Measurements from ENCODE around the gene DHX57. TPM values are rescaled to one million over a fixed set of nuclear protein-coding genes. Genes with fewer than 3 reads are reported as not detected.

Gene DHX57
- total RNA-seq, 1 experiment from 2014 or later = 20.8 TPM

- H3K9me3 ChIP-seq (ENCODE audit: insufficient read depth, low read depth) = no peaks in the 10 kb centered on the region
- TF ChIP-seq, protein P1, sequence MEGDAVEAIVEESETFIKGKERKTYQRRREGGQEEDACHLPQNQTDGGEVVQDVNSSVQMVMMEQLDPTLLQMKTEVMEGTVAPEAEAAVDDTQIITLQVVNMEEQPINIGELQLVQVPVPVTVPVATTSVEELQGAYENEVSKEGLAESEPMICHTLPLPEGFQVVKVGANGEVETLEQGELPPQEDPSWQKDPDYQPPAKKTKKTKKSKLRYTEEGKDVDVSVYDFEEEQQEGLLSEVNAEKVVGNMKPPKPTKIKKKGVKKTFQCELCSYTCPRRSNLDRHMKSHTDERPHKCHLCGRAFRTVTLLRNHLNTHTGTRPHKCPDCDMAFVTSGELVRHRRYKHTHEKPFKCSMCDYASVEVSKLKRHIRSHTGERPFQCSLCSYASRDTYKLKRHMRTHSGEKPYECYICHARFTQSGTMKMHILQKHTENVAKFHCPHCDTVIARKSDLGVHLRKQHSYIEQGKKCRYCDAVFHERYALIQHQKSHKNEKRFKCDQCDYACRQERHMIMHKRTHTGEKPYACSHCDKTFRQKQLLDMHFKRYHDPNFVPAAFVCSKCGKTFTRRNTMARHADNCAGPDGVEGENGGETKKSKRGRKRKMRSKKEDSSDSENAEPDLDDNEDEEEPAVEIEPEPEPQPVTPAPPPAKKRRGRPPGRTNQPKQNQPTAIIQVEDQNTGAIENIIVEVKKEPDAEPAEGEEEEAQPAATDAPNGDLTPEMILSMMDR (conservative IDR thresholded peaks at IDR 0.05) = no peak
- TF ChIP-seq EZH2 (IDR thresholded peaks at IDR 0.05; ENCODE audit: low read depth) = no peak
- no peak overlapping the region for H3K4me3 ChIP-seq
- ChIA-PET POLR2A (ENCODE audit: unreplicated experiment) (no interaction called here), CTCF (no interaction called here)
- no peak overlapping the region for H3K4me2 ChIP-seq
- H3K27ac ChIP-seq = no peak overlapping the region
- H3K9me2 ChIP-seq (ENCODE audit: insufficient read depth) = no peaks in the 10 kb centered on the region
- BruUV-seq (replicated peaks) = no TSS peak
- no peaks in the 10 kb centered on the region for H3K27me3 ChIP-seq (ENCODE audit: insufficient read depth, low read depth)
- intact Hi-C loops (cut with micrococcal nuclease; ENCODE audit: unreplicated experiment) = no loop called here
- DNase-seq = no peak
- H4K20me1 ChIP-seq (ENCODE audit: insufficient read depth) = no peaks in the 10 kb centered on the region
- H3K36me3 ChIP-seq (ENCODE audit: low read depth) = no peaks in the 10 kb centered on the region
- H2AFZ ChIP-seq = no peak overlapping the region
- H3K4me1 ChIP-seq (replicated peaks; ENCODE audit: insufficient read depth) = no peaks in the 10 kb centered on the region
- H3K79me2 ChIP-seq (ENCODE audit: low read depth) = no peaks in the 10 kb centered on the region
- H3F3A ChIP-seq (ENCODE audit: insufficient read depth, low read depth) = no peaks in the 10 kb centered on the region
These were observed 13.3 kb upstream of the DHX57 start for GRCh38 chr2:38889045-38889444.

DNA sequence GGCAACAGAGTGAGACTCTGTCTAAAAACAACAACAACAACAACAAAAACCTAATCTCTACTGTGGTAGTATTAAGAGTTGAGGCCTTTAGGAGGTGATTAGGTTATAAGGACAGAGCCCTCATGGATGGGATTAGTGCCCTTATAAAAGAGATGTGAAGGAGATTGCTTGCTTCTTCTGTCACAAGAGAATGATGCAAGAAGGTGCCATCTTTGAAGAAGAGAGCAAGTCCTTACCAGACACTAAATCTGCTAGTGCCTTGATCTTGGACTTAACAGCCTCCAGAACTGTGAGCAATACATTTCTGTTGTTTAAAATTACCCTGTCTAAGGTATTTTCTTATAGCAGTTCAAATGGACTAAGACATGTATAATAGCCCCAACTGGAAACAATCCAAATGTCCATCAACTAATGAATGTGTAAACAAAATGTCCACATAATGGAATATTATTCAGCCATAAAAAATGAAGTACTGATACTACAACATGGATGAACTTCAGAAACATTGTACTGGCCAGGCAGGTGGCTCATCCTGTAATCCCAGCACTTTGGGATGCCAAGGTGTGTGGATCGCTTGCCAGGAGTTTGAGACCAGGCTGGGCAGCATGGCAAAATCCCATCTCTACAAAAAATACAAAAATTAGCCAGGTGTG, 12.3 kb upstream of the DHX57 start:
- intact Hi-C loops (cut with micrococcal nuclease; ENCODE audit: unreplicated experiment) = no loop called here
- no peaks in the 10 kb centered on the region for H3F3A ChIP-seq (ENCODE audit: insufficient read depth, low read depth)
- H3K79me2 ChIP-seq (ENCODE audit: low read depth) = no peaks in the 10 kb centered on the region
- ChIA-PET POLR2A (ENCODE audit: unreplicated experiment) (no interaction called here), CTCF (no interaction called here)
- H3K27ac ChIP-seq = no peak overlapping the region
- BruUV-seq (replicated peaks) = no TSS peak
- no peaks in the 10 kb centered on the region for H3K4me1 ChIP-seq (replicated peaks; ENCODE audit: insufficient read depth)
- DNase-seq = no peak
- H3K9me3 ChIP-seq (ENCODE audit: insufficient read depth, low read depth) = no peaks in the 10 kb centered on the region
- no peak overlapping the region for H3K4me3 ChIP-seq
- no peaks in the 10 kb centered on the region for H3K9me2 ChIP-seq (ENCODE audit: insufficient read depth)
- H3K36me3 ChIP-seq (ENCODE audit: low read depth) = no peaks in the 10 kb centered on the region
- H4K20me1 ChIP-seq (ENCODE audit: insufficient read depth) = no peaks in the 10 kb centered on the region
- no peaks in the 10 kb centered on the region for H3K27me3 ChIP-seq (ENCODE audit: insufficient read depth, low read depth)
- H3K4me2 ChIP-seq = no peak overlapping the region
- TF ChIP-seq EZH2 (IDR thresholded peaks at IDR 0.05; ENCODE audit: low read depth) = no peak
- H2AFZ ChIP-seq = no peak overlapping the region

- no peak overlapping the region for H3K4me3 ChIP-seq
- no peak overlapping the region for H2AFZ ChIP-seq
- ChIA-PET POLR2A (ENCODE audit: unreplicated experiment) (no interaction called here), CTCF (no interaction called here)
- H3K27ac ChIP-seq = no peak overlapping the region
- H3K4me1 ChIP-seq (replicated peaks; ENCODE audit: insufficient read depth) = no peaks in the 10 kb centered on the region
- H3K9me3 ChIP-seq (ENCODE audit: insufficient read depth, low read depth) = no peaks in the 10 kb centered on the region
- no TSS peak for BruUV-seq (replicated peaks)
- H3F3A ChIP-seq (ENCODE audit: insufficient read depth, low read depth) = no peaks in the 10 kb centered on the region
- intact Hi-C loops (cut with micrococcal nuclease; ENCODE audit: unreplicated experiment) = no loop called here
- H3K9me2 ChIP-seq (ENCODE audit: insufficient read depth) = no peaks in the 10 kb centered on the region
- no peaks in the 10 kb centered on the region for H4K20me1 ChIP-seq (ENCODE audit: insufficient read depth)
- H3K36me3 ChIP-seq (ENCODE audit: low read depth) = no peaks in the 10 kb centered on the region
- no peak for TF ChIP-seq EZH2 (IDR thresholded peaks at IDR 0.05; ENCODE audit: low read depth)
- TF ChIP-seq, protein P1 (conservative IDR thresholded peaks at IDR 0.05) = no peak
- DNase-seq = no peak
- H3K27me3 ChIP-seq (ENCODE audit: insufficient read depth, low read depth) = no peaks in the 10 kb centered on the region
- H3K4me2 ChIP-seq = no peak overlapping the region
- no peaks in the 10 kb centered on the region for H3K79me2 ChIP-seq (ENCODE audit: low read depth)
These were observed 11.6 kb upstream of the DHX57 start for GRCh38 chr2:38887347-38887746.

DNA sequence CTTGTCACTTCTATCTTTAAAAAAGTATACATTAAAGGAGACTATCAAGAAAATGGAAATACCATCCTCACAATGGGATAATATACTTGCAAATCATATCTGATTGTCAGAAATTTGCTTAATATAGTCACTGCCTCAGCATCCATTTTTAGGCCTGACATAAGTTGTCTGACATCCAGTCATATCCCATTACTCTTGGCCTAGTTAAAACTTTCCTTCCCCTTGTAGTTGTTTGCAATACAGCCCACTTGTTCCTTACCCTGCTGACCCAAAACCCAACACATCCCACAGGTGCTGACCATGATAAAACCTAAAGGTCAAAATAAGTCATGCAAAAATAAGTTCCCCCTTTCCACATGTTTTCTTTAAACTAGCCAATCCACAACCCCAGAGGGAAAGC, 10.3 kb upstream of the DHX57 start:
- ChIA-PET CTCF (no interaction called here), POLR2A (ENCODE audit: unreplicated experiment) (no interaction called here)
- intact Hi-C loops (cut with micrococcal nuclease; ENCODE audit: unreplicated experiment) = no loop called here

More for the DNA sequence above, 10.3 kb upstream of the DHX57 start:
- Histone ChIP-seq H3K4me1 (replicated peaks; ENCODE audit: insufficient read depth) (no peaks in the 10 kb centered on the region), H3K27ac (no peak overlapping the region), H3K4me3 (no peak overlapping the region), H3K9me2 (ENCODE audit: insufficient read depth) (no peaks in the 10 kb centered on the region), H3K36me3 (ENCODE audit: low read depth) (no peaks in the 10 kb centered on the region), H3K79me2 (ENCODE audit: low read depth) (no peaks in the 10 kb centered on the region), H2AFZ (no peak overlapping the region), H3K27me3 (ENCODE audit: insufficient read depth, low read depth) (no peaks in the 10 kb centered on the region), H3F3A (ENCODE audit: insufficient read depth, low read depth) (no peaks in the 10 kb centered on the region), H3K4me2 (no peak overlapping the region), H4K20me1 (ENCODE audit: insufficient read depth) (no peaks in the 10 kb centered on the region), H3K9me3 (ENCODE audit: insufficient read depth, low read depth) (no peaks in the 10 kb centered on the region)
- TF ChIP-seq EZH2 (IDR thresholded peaks at IDR 0.05; ENCODE audit: low read depth) = no peak
- TF ChIP-seq, protein P1 (conservative IDR thresholded peaks at IDR 0.05) = no peak
- BruUV-seq (replicated peaks) = no TSS peak
- DNase-seq = no peak
